Endothelial cell of umbilical vein (primary cell): Measurements from ENCODE around the gene MED29. TPM values are rescaled to one million over a fixed set of nuclear protein-coding genes. Genes with fewer than 3 reads are reported as not detected.
A peak's percentile ranks its signal among the peaks of the same experiment; 100 is the strongest.

Source experiments
- BruUV-seq: library from RNA; stranded (reverse); fragments of 400-500 nt; replicated peaks from 2 replicates; lab custom pipeline; 2021; lab: Mats Ljungman, UMichigan
- CTCF ChIA-PET: fragments of 300-600, 350-600 bp; sonication (Branson Sonifier 250); formaldehyde crosslinking; loops from one replicate; lab custom pipeline; 2021; ENCODE audit warnings: antibody characterized with exemption, inconsistent platforms; lab: Charles Lee
- POLR2A ChIA-PET: fragments of 300-600, 350-600 bp; sonication (Branson Sonifier 250); formaldehyde crosslinking; loops from one replicate; lab custom pipeline; 2021; ENCODE audit warnings: antibody characterized with exemption, inconsistent platforms; lab: Charles Lee
- DNase-seq: peaks from one replicate; pipeline ENCODE4 v3.0.0-alpha.2; 2011; ENCODE audit warnings: low read depth, low spot score
- FAIRE-seq: peaks from 2 replicates; lab custom pipeline; 2011; peaks lifted over from hg19 to GRCh38; lab: Jason Lieb, UNC
- H2AFZ ChIP-seq: 2 replicates; pipeline ENCODE4 v1.6.0; 2012; ENCODE audit warnings: low read depth, low read length, control low read depth, inconsistent platforms
- H3K27ac ChIP-seq: 2 replicates; pipeline ENCODE4 v1.5.1; 2011; ENCODE audit warnings: low read depth, mild to moderate bottlenecking, control low read depth, low read length, moderate library complexity; ENCODE audit not compliant: insufficient read depth
- H3K27me3 ChIP-seq, 2 experiments: 2 replicates each; pipeline versions ENCODE4 v1.6.0 to v1.6.1; 2011; ENCODE audit warnings: low read length in 2 of 2, mixed read lengths in 1 of 2; ENCODE audit not compliant: control insufficient read depth in 2 of 2, insufficient read depth in 2 of 2
- H3K36me3 ChIP-seq, 2 experiments: 2 replicates in 1 of 2; 3 replicates in 1 of 2; pipeline ENCODE4 v1.5.1; 2011; ENCODE audit warnings: low read length in 2 of 2, mild to moderate bottlenecking in 1 of 2, moderate library complexity in 1 of 2; ENCODE audit not compliant: control insufficient read depth in 2 of 2, insufficient read depth in 2 of 2; ENCODE audit errors: extremely low read depth in 1 of 2
- H3K4me1 ChIP-seq: 3 replicates; pipeline ENCODE4 v1.5.1; 2011; ENCODE audit warnings: mild to moderate bottlenecking, low read length; ENCODE audit not compliant: control insufficient read depth, insufficient read depth; ENCODE audit errors: extremely low read depth
- H3K4me2 ChIP-seq: 2 replicates; pipeline ENCODE4 v1.6.1; 2011; ENCODE audit warnings: low read length, control low read depth, mixed read lengths; ENCODE audit not compliant: insufficient read depth
- H3K4me3 ChIP-seq, 3 experiments: fragments of 200-600 bp in 1 of 3; sonication (generic), shearing (Covaris generic) in 1 of 3; replicated peaks in 1 of 3; 2 replicates each; pipeline ENCODE4 v1.5.1; 2011 to 2016; ENCODE audit warnings: control low read depth in 3 of 3, low read length in 3 of 3, mild to moderate bottlenecking in 2 of 3, inconsistent platforms in 1 of 3, low read depth in 1 of 3, moderate library complexity in 1 of 3; ENCODE audit not compliant: insufficient read depth in 1 of 3
- H3K79me2 ChIP-seq: 2 replicates; pipeline ENCODE4 v1.6.0; 2012; ENCODE audit warnings: low read length, inconsistent platforms; ENCODE audit not compliant: control insufficient read depth, insufficient read depth
- H3K9ac ChIP-seq: replicated peaks from 2 replicates; pipeline ENCODE3; 2011; ENCODE audit warnings: low read length, control low read depth; ENCODE audit not compliant: insufficient read depth; ENCODE audit errors: extremely low read depth
- H3K9me1 ChIP-seq: replicated peaks from 3 replicates; pipeline ENCODE4 v1.6.0; 2011; ENCODE audit warnings: mild to moderate bottlenecking, low read length; ENCODE audit not compliant: control insufficient read depth, insufficient read depth; ENCODE audit errors: extremely low read depth
- H3K9me3 ChIP-seq: replicated peaks from 2 replicates; pipeline ENCODE4 v1.5.1; 2012; ENCODE audit warnings: low read length, inconsistent platforms; ENCODE audit not compliant: control insufficient read depth, insufficient read depth
- H4K20me1 ChIP-seq: replicated peaks from 2 replicates; pipeline ENCODE3; 2011; ENCODE audit warnings: mild to moderate bottlenecking, low read length; ENCODE audit not compliant: control insufficient read depth, insufficient read depth; ENCODE audit errors: extremely low read depth
- CTCF ChIP-seq, 2 donors: IDR thresholded peaks; 1 replicate in 1 of 2; 2 replicates in 1 of 2; pipeline ENCODE4 v1.5.1; 2011; ENCODE audit warnings: low read length in 2 of 2, mild to moderate bottlenecking in 2 of 2, moderate library complexity in 2 of 2, control low read depth in 1 of 2, inconsistent platforms in 1 of 2, low read depth in 1 of 2; ENCODE audit not compliant: insufficient read depth in 1 of 2; ENCODE audit errors: extremely low read depth in 1 of 2
- EZH2 ChIP-seq: IDR thresholded peaks from 2 replicates; pipeline ENCODE4 v1.6.1; 2012; ENCODE audit warnings: borderline replicate concordance, low read depth, mild to moderate bottlenecking, moderate library complexity, low read length, inconsistent platforms; ENCODE audit not compliant: severe bottlenecking
- GATA2 ChIP-seq: IDR thresholded peaks from 2 replicates; pipeline ENCODE4 v1.7.0; 2011; ENCODE audit warnings: low read depth, mild to moderate bottlenecking, moderate library complexity, mixed read lengths, low read length; ENCODE audit not compliant: insufficient read length, insufficient read depth
- JUN ChIP-seq: IDR thresholded peaks from 2 replicates; pipeline ENCODE4 v1.6.1; 2011; ENCODE audit warnings: borderline replicate concordance, low read depth; ENCODE audit not compliant: insufficient read length, insufficient read depth
- MAX ChIP-seq: IDR thresholded peaks from 2 replicates; pipeline ENCODE4 v1.6.1; 2011; ENCODE audit not compliant: insufficient read depth, insufficient read length
- MYC ChIP-seq: IDR thresholded peaks from one replicate; pipeline ENCODE4 v1.6.1; 2011; ENCODE audit warnings: mild to moderate bottlenecking, low read depth, low read length
- dilution Hi-C: fragments of 300-500 bp; cut with MboI; formaldehyde crosslinking; loops from one replicate; pipeline ENCODE4 v1.15.0; 2019; ENCODE audit warnings: low sequenced_read_pairs; ENCODE audit not compliant: extremely low pct_ligation_motif_present
- intact Hi-C: fragments of 100-400 bp; cut with micrococcal nuclease; formaldehyde crosslinking; loops from one replicate; pipeline ENCODE4 v1.10.0; 2022
- polyA plus RNA-seq, 4 experiments: library from polyadenylated mRNA; depleted of rRNA in 3 of 4; stranded (reverse) in 3 of 4; unstranded in 1 of 4; fragments of >200 nt; gene quantifications; 2 replicates each; pipeline versions ENCODE4 v1.2.1 to v1.2.3, GENCODE V29; 2011 to 2012; ENCODE audit warnings: missing spikeins in 1 of 4
- total RNA-seq: library from RNA; stranded (reverse); gene quantifications from 2 replicates; pipeline ENCODE4 v1.2.3, GENCODE V29; 2021

MED29 gene
- total and polyA plus RNA-seq, 2 donors (not counting 3 experiments of a cell fraction or from before 2014, with no cell fraction given) = 25.5 to 50.4 TPM

GRCh38 chr19:39408392-39409207, 17.4 kb downstream of the MED29 start:
- Histone ChIP-seq H3K9me3 (no peaks in the 10 kb centered on the region), H3K4me3 (peak overlapping the region in 2 of 3 experiments; percentile 24 to 71), H3K79me2 (peaks cover 25% of the 10 kb centered on the region), H3K27me3 (no peaks in the 10 kb centered on the region), H2AFZ (no peak overlapping the region), H3K4me2 (peak overlapping the region; percentile 82), H3K36me3 (no peaks in the 10 kb centered on the region), H3K9ac (peak overlapping the region; percentile 92), H3K9me1 (no peaks in the 10 kb centered on the region), H4K20me1 (no peaks in the 10 kb centered on the region), H3K4me1 (peaks cover 45% of the 10 kb centered on the region), H3K27ac (peak overlapping the region; percentile 32)
- FAIRE-seq (no peak), DNase-seq (peak; percentile 32)
- dilution Hi-C loops = no loop called here
- BruUV-seq = no TSS peak
- TF ChIP-seq GATA2 (no peak), CTCF (IDR thresholded peaks at IDR 0.05; ENCODE audit: extremely low read depth in 1 of 2, insufficient read depth in 1 of 2, low read depth in 1 of 2, low read length in 2 of 2) (no peak), JUN (no peak), EZH2 (no peak), MAX (no peak), MYC (no peak)
- intact Hi-C loops = no loop called here
- CTCF ChIA-PET = interaction anchor here (2.3 to 5.0 kb wide), 2 partner anchors 11 to 17 kb away, joined by 6 to 42 read pairs; partner anchors contain the start of genes MED29 and PAF1
- POLR2A ChIA-PET = interaction anchor here (0.7 to 2.4 kb wide), 4 partner anchors 11 to 27 kb away, joined by 3 to 10 read pairs (median 3); partner anchors contain the start of genes MED29, PAF1 and RPS16
